Liver (tissue), 9 donors: Measurements from ENCODE around the gene GABRG2. TPM values are rescaled to one million over a fixed set of nuclear protein-coding genes. Genes with fewer than 3 reads are reported as not detected.

Experiments
- DNase-seq: peaks from one replicate; pipeline ENCODE4 v3.0.0-alpha.2; 2017; ENCODE audit warnings: low spot score
- H3K27ac ChIP-seq, 2 donors: one replicate each; pipeline ENCODE4 v1.7.0; 2013; ENCODE audit warnings: inconsistent platforms in 2 of 2, low read length in 2 of 2, control low read depth in 1 of 2, low read depth in 1 of 2, mild to moderate bottlenecking in 1 of 2
- H3K27me3 ChIP-seq, 4 donors: one replicate each; pipeline versions ENCODE4 v1.6.1 to v1.7.0; 2013; ENCODE audit warnings: low read length in 3 of 4, inconsistent platforms in 1 of 4, mild to moderate bottlenecking in 1 of 4, moderate library complexity in 1 of 4; ENCODE audit not compliant: control insufficient read depth in 4 of 4, insufficient read depth in 4 of 4
- H3K36me3 ChIP-seq, 4 donors: one replicate each; pipeline versions ENCODE4 v1.6.1 to v1.7.0; 2013; ENCODE audit warnings: low read length in 3 of 4, mild to moderate bottlenecking in 3 of 4, low read depth in 1 of 4, moderate library complexity in 1 of 4; ENCODE audit not compliant: control insufficient read depth in 4 of 4, insufficient read depth in 3 of 4
- H3K4me1 ChIP-seq, 4 donors: one replicate each; pipeline versions ENCODE4 v1.6.1 to v1.7.0; 2013; ENCODE audit warnings: low read length in 3 of 4, mild to moderate bottlenecking in 3 of 4, moderate library complexity in 1 of 4; ENCODE audit not compliant: control insufficient read depth in 4 of 4, insufficient read depth in 4 of 4
- H3K4me3 ChIP-seq, 3 donors: one replicate each; pipeline versions ENCODE4 v1.6.1 to v1.7.0; 2013; ENCODE audit warnings: low read length in 3 of 3, control low read depth in 1 of 3, low read depth in 1 of 3, mild to moderate bottlenecking in 1 of 3
- H3K9ac ChIP-seq, 2 donors: one replicate each; pipeline ENCODE4 v1.7.0; 2013; ENCODE audit warnings: low read length in 2 of 2, mild to moderate bottlenecking in 2 of 2, moderate library complexity in 2 of 2, control low read depth in 1 of 2, low read depth in 1 of 2
- H3K9me3 ChIP-seq, 4 donors: one replicate each; pipeline versions ENCODE4 v1.6.1 to v1.7.0; 2013; ENCODE audit warnings: low read length in 3 of 4; ENCODE audit not compliant: control insufficient read depth in 4 of 4
- ATF3 ChIP-seq: IDR thresholded peaks from 2 replicates; pipeline ENCODE4 v1.6.1; 2016; ENCODE audit warnings: antibody characterized with exemption
- EGR1 ChIP-seq, 2 donors: IDR thresholded peaks; 2 replicates each; pipeline ENCODE4 v1.6.1; 2016 to 2018; ENCODE audit warnings: antibody characterized with exemption in 2 of 2, low read depth in 2 of 2
- FOXA1 ChIP-seq: IDR thresholded peaks from 2 replicates; pipeline ENCODE4 v1.6.1; 2016; ENCODE audit warnings: antibody characterized with exemption
- FOXA2 ChIP-seq: IDR thresholded peaks from 2 replicates; pipeline ENCODE4 v1.6.1; 2016; ENCODE audit warnings: antibody characterized with exemption
- GABPA ChIP-seq, 2 donors: IDR thresholded peaks in 1 of 2; conservative IDR thresholded peaks in 1 of 2; 2 replicates each; pipeline ENCODE4 v1.6.1; 2016; ENCODE audit warnings: antibody characterized with exemption in 2 of 2, mild to moderate bottlenecking in 1 of 2, moderate library complexity in 1 of 2
- HNF4A ChIP-seq, 2 donors: conservative IDR thresholded peaks; 2 replicates each; pipeline ENCODE4 v1.6.1; 2016; ENCODE audit warnings: antibody characterized with exemption in 2 of 2, mild to moderate bottlenecking in 2 of 2
- HNF4G ChIP-seq: IDR thresholded peaks from 2 replicates; pipeline ENCODE4 v1.6.1; 2016; ENCODE audit warnings: antibody characterized with exemption
- JUND ChIP-seq, 2 donors: IDR thresholded peaks; 2 replicates each; pipeline ENCODE4 v1.6.1; 2016; ENCODE audit warnings: antibody characterized with exemption in 2 of 2
- NR2F2 ChIP-seq: IDR thresholded peaks from 2 replicates; pipeline ENCODE4 v1.6.1; 2016; ENCODE audit warnings: antibody characterized with exemption
- RAD21 ChIP-seq, 2 donors: IDR thresholded peaks; 2 replicates each; pipeline ENCODE4 v1.6.1; 2016; ENCODE audit warnings: antibody characterized with exemption in 2 of 2, mild to moderate bottlenecking in 2 of 2
- REST ChIP-seq: IDR thresholded peaks from 2 replicates; pipeline ENCODE4 v1.6.1; 2016; ENCODE audit warnings: antibody characterized with exemption, mild to moderate bottlenecking
- RXRA ChIP-seq, 2 donors: IDR thresholded peaks; 2 replicates each; pipeline ENCODE4 v1.6.1; 2017 to 2018; ENCODE audit warnings: antibody characterized with exemption in 2 of 2, mild to moderate bottlenecking in 1 of 2
- SP1 ChIP-seq: IDR thresholded peaks from 2 replicates; pipeline ENCODE4 v1.6.1; 2018; ENCODE audit warnings: antibody characterized with exemption, mild to moderate bottlenecking
- TAF1 ChIP-seq: conservative IDR thresholded peaks from 2 replicates; pipeline ENCODE4 v1.6.1; 2016; ENCODE audit warnings: antibody characterized with exemption, mild to moderate bottlenecking
- YY1 ChIP-seq: IDR thresholded peaks from 2 replicates; pipeline ENCODE4 v1.6.1; 2016; ENCODE audit warnings: antibody characterized with exemption, mild to moderate bottlenecking
- WGBS: extraction: QIAGEN DNeasy Blood & Tissue Kit; methylation state at CpG from one replicate; pipeline ENCODE4 v1.1.7; 2013; 5-methylcytosine and 5-hydroxymethylcytosine counted together
- polyA plus RNA-seq, 2 donors: library from polyadenylated mRNA; stranded (reverse) in 1 of 2; unstranded in 1 of 2; fragments of 200-250 nt in 1 of 2; fragments of >200 nt in 1 of 2; fragmentation: Nextera tagmentation in 1 of 2; extraction: Ambion mirVana in 1 of 2; gene quantifications; one replicate each; pipeline versions ENCODE4 v1.2.1 to v1.2.3, GENCODE V29; 2013 to 2015
- total RNA-seq, 2 donors: library from RNA; depleted of rRNA; stranded (reverse); fragments of >200 nt; gene quantifications; one replicate each; pipeline ENCODE4 v1.2.3, GENCODE V29; 2014
- TF ChIP-seq, protein P1 (sequence below): fragments of 150-350 bp; IDR thresholded peaks from 2 replicates; pipeline ENCODE4 v1.5.1; 2017; ENCODE audit warnings: improper control_type of control experiment, low read depth, low read length; ENCODE audit not compliant: missing input control
- TF ChIP-seq, protein P2 (sequence below): IDR thresholded peaks from 2 replicates; pipeline ENCODE4 v1.6.1; 2016; ENCODE audit warnings: antibody characterized with exemption
- TF ChIP-seq, protein P3 (sequence below): IDR thresholded peaks from 2 replicates; pipeline ENCODE4 v1.6.1; 2016; ENCODE audit warnings: antibody characterized with exemption
- donor health status: healthy.
- donor health status: healthy.
- donor health status: healthy.
- donor health status: healthy.
- donor health status: healthy.

Gene GABRG2
- total and polyA plus RNA-seq, 4 donors, result under 0.01 TPM; not detected in 3

DNA sequence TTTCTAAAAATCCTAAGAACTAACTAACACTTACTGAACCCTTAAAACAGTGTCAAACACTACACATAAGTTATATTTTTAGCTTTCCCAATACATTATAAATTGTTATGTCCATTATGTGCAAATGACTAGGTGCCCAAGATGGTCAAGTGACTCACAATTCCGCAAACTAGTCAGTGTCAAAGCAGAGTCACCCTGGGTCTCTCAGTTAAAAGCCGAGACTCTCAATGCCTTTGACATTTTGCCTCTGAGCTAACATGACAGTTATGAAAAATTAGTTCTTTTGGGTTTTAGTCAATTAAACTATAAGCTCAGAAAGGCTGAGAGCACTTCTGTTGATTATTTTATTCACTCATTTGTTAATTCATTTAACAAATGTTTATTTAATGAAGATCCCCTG, 42.3 kb upstream of the GABRG2 start:
- H3K4me3 ChIP-seq, result no peak overlapping the region
- TF ChIP-seq NR2F2, result no peak
- TF ChIP-seq, protein P1, sequence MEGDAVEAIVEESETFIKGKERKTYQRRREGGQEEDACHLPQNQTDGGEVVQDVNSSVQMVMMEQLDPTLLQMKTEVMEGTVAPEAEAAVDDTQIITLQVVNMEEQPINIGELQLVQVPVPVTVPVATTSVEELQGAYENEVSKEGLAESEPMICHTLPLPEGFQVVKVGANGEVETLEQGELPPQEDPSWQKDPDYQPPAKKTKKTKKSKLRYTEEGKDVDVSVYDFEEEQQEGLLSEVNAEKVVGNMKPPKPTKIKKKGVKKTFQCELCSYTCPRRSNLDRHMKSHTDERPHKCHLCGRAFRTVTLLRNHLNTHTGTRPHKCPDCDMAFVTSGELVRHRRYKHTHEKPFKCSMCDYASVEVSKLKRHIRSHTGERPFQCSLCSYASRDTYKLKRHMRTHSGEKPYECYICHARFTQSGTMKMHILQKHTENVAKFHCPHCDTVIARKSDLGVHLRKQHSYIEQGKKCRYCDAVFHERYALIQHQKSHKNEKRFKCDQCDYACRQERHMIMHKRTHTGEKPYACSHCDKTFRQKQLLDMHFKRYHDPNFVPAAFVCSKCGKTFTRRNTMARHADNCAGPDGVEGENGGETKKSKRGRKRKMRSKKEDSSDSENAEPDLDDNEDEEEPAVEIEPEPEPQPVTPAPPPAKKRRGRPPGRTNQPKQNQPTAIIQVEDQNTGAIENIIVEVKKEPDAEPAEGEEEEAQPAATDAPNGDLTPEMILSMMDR, result no peak
- TF ChIP-seq RAD21 (IDR thresholded peaks at IDR 0.05), result no peak
- TF ChIP-seq, protein P2, sequence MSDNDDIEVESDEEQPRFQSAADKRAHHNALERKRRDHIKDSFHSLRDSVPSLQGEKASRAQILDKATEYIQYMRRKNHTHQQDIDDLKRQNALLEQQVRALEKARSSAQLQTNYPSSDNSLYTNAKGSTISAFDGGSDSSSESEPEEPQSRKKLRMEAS, result no peak
- no peak for TF ChIP-seq FOXA2
- no peak for TF ChIP-seq SP1
- TF ChIP-seq GABPA (IDR thresholded peaks at IDR 0.05 in 1 of 2, conservative IDR thresholded peaks at IDR 0.05 in 1 of 2), result no peak
- TF ChIP-seq FOXA1, result no peak
- TF ChIP-seq, protein P3, sequence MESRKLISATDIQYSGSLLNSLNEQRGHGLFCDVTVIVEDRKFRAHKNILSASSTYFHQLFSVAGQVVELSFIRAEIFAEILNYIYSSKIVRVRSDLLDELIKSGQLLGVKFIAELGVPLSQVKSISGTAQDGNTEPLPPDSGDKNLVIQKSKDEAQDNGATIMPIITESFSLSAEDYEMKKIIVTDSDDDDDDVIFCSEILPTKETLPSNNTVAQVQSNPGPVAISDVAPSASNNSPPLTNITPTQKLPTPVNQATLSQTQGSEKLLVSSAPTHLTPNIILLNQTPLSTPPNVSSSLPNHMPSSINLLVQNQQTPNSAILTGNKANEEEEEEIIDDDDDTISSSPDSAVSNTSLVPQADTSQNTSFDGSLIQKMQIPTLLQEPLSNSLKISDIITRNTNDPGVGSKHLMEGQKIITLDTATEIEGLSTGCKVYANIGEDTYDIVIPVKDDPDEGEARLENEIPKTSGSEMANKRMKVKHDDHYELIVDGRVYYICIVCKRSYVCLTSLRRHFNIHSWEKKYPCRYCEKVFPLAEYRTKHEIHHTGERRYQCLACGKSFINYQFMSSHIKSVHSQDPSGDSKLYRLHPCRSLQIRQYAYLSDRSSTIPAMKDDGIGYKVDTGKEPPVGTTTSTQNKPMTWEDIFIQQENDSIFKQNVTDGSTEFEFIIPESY, result no peak
- TF ChIP-seq ATF3, result no peak
- no peak for TF ChIP-seq HNF4A (conservative IDR thresholded peaks at IDR 0.05)
- no peak for TF ChIP-seq EGR1 (IDR thresholded peaks at IDR 0.05; ENCODE audit: low read depth in 2 of 2)
- TF ChIP-seq YY1, result no peak
- no peak for TF ChIP-seq RXRA (IDR thresholded peaks at IDR 0.05)
- no peak for TF ChIP-seq REST
- no peak for TF ChIP-seq JUND (IDR thresholded peaks at IDR 0.05)
- no peak for TF ChIP-seq TAF1
- no peak for TF ChIP-seq HNF4G
- no peaks in the 10 kb centered on the region for H3K27me3 ChIP-seq
- H3K27ac ChIP-seq, result no peak overlapping the region
- H3K4me1 ChIP-seq, result no peaks in the 10 kb centered on the region
- H3K9me3 ChIP-seq, result no peaks in the 10 kb centered on the region
- WGBS, result 72% methylated on average over 2 of the region's 2 CpGs
- no peak for DNase-seq
- H3K36me3 ChIP-seq, result no peaks in the 10 kb centered on the region
- no peak overlapping the region for H3K9ac ChIP-seq
